Keratinocyte (primary cell): ENCODE results near the gene LILRB1.

Experiments used
- CTCF ChIP-seq, 3 experiments: IDR thresholded peaks in 1 of 3; conservative IDR thresholded peaks in 1 of 3; optimal IDR thresholded peaks in 1 of 3; 2 replicates in 2 of 3; 3 replicates in 1 of 3; pipeline versions ENCODE3 to v1.5.1; 2011; ENCODE audit warnings: low read length in 3 of 3, mild to moderate bottlenecking in 3 of 3, moderate library complexity in 2 of 3, control low read depth in 1 of 3, inconsistent platforms in 1 of 3; ENCODE audit not compliant: insufficient read depth in 2 of 3; ENCODE audit errors: extremely low read depth in 1 of 3
- EZH2 ChIP-seq: IDR thresholded peaks from one replicate; pipeline ENCODE4 v1.6.1; 2012; ENCODE audit warnings: inconsistent platforms, mild to moderate bottlenecking, low read length, moderate library complexity

- TF ChIP-seq CTCF (optimal IDR thresholded peaks at IDR 0.05 in 1 of 3, IDR thresholded peaks at IDR 0.05 in 1 of 3, conservative IDR thresholded peaks at IDR 0.05 in 1 of 3; ENCODE audit: extremely low read depth in 1 of 3, insufficient read depth in 2 of 3, low read length in 3 of 3): no peak
- no peak for TF ChIP-seq EZH2
Measured at GRCh38 chr19:54594737-54595136, 35.5 kb upstream of the LILRB1 start.
